ENCODE results near the gene TAMM41.

GRCh38 chr3:11818033-11818432, 28.7 kb downstream of the TAMM41 start:
- TF ChIP-seq CTCF (conservative IDR thresholded peaks at IDR 0.05; ENCODE audit: low read depth, low read length) (no peak), EZH2 (IDR thresholded peaks at IDR 0.05; ENCODE audit: borderline replicate concordance, low read depth, low read length, poor library complexity, severe bottlenecking) (no peak)

Measured in A673 (cell line).